Mucosa of descending colon (tissue), 3 donors: ENCODE measurements around the gene TTC38. TPM values are rescaled to one million over a fixed set of nuclear protein-coding genes. Genes with fewer than 3 reads are reported as not detected.

ENCODE experiments used
- ATAC-seq: fragments of 200-7000 bp; cut with Tn5 transposase; one replicate; pipeline ENCODE4 v1.9.1; 2020; ENCODE audit warnings: mild to moderate bottlenecking, moderate library complexity
- DNase-seq, 3 donors: peaks; one replicate each; pipeline ENCODE4 v3.0.0-alpha.2; 2020
- H3K36me3 ChIP-seq: fragments of 200-600 bp; one replicate; pipeline ENCODE4 v1.8.0; 2021; ENCODE audit warnings: low read depth, mild to moderate bottlenecking
- H3K4me1 ChIP-seq: fragments of 200-600 bp; one replicate; pipeline ENCODE4 v1.8.0; 2021; ENCODE audit warnings: low read depth, mild to moderate bottlenecking
- H3K4me3 ChIP-seq: fragments of 200-600 bp; one replicate; pipeline ENCODE4 v1.8.0; 2021; ENCODE audit warnings: mild to moderate bottlenecking
- H3K9me3 ChIP-seq: fragments of 200-600 bp; one replicate; pipeline ENCODE4 v1.8.0; 2021; ENCODE audit warnings: mild to moderate bottlenecking
- intact Hi-C, 2 donors: fragments of 100-400 bp; cut with DNase I in 1 of 2; cut with micrococcal nuclease in 1 of 2; formaldehyde crosslinking; loops; one replicate each; pipeline versions ENCODE4 v1.11.0 to v1.11.1; 2022; cut with DNase I, micrococcal nuclease
- total RNA-seq, 3 donors: library from RNA; stranded (reverse); fragmentation: NEBNext Ultra II Directional in 2 of 3; extraction: Animal tissue kit (Norgen Biotek cat#: 25700) in 2 of 3; gene quantifications; one replicate each; pipeline versions ENCODE4 v1.2.1 to v1.2.4, GENCODE V29; 2021 to 2023
- TF ChIP-seq, protein P1 (sequence below): fragments of 200-600 bp; IDR thresholded peaks from one replicate; pipeline ENCODE4 v1.8.0; 2022; ENCODE audit warnings: antibody characterized with exemption, mild to moderate bottlenecking
- donor health status: DM: no; HTN: no; CAD: no; lungs with moderate emphysema.
- donor health status: DM: no; HTN: no; CAD: no.
- donor health status: DM: no; HTN: yes; CAD: no.

Gene TTC38
- total RNA-seq, 3 donors from 2014 or later = 70.2 to 157 (median 90.7) TPM

DNA sequence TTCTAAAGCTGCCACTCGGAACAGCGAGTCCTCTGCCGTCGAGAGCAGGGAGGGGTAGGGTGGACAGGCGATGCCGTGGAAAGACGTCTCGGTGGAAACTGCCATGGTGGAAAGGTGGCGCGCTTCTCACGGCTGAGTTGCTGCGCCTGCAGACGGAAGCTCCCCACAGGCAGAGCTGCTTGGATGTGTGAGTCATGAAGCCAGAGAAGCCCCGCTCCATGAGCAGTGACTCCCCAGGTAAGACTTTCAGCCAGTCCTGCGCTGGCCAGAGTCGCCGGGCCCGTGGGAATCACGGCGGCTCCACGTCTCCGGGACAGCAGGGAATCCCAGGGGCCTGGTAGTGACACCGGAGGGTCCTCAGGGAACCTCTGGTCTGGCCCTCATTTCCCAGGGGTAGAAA, 63.7 kb downstream of the TTC38 start:
- DNase-seq (no peak), ATAC-seq (no peak)
- H3K4me3 ChIP-seq = no peak overlapping the region
- H3K9me3 ChIP-seq = no peaks in the 10 kb centered on the region
- intact Hi-C loops = no loop called here
- H3K36me3 ChIP-seq = no peaks in the 10 kb centered on the region
- TF ChIP-seq, protein P1, sequence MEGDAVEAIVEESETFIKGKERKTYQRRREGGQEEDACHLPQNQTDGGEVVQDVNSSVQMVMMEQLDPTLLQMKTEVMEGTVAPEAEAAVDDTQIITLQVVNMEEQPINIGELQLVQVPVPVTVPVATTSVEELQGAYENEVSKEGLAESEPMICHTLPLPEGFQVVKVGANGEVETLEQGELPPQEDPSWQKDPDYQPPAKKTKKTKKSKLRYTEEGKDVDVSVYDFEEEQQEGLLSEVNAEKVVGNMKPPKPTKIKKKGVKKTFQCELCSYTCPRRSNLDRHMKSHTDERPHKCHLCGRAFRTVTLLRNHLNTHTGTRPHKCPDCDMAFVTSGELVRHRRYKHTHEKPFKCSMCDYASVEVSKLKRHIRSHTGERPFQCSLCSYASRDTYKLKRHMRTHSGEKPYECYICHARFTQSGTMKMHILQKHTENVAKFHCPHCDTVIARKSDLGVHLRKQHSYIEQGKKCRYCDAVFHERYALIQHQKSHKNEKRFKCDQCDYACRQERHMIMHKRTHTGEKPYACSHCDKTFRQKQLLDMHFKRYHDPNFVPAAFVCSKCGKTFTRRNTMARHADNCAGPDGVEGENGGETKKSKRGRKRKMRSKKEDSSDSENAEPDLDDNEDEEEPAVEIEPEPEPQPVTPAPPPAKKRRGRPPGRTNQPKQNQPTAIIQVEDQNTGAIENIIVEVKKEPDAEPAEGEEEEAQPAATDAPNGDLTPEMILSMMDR = no peak
- H3K4me1 ChIP-seq = no peaks in the 10 kb centered on the region

DNA sequence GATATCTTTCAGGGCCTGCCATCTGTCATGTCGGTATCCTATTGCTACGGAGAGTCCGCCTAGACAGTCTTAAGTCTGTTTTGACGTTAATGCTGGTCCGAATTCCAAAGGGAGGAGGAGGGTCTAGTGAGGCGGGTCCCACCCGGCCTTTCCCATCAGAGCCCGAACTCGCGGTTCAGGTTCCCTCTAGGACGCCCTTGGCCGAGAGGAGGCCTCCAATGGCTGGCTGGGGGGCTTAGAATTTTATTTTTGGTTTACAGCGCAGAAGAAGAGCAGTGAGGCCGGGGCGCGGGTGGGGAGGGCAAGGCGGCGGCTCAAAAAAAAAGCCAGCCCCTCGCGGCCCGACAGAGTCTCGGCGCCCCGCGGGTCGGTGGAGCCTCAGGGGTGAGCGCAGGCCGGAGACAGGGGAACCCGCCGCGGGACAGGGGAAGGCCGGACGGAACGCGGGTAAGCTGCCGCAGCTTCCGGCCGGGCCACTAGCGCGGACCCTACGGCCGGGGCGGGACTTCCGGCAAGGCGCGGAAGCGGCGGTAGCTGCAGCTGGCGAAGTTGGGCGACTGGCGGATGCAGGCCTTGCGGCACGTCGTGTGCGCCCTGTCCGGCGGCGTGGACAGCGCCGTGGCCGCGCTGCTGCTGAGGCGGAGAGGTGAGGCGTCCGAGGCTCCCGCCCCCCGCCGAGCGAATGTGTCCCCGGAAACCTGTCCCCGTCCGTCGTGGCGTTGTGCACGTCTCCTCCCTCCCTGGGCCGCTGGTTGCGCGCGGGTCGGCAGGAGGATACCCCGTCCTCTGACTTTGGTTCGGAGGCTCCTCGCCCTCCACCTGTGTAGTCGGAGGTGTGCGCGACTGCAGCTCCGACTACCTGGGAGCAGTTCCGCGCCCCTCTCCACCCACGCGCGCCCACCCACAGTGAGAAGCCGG, 67.7 kb downstream of the TTC38 start, which contains the start of gene TRMU:
Gene TRMU (plus strand): TSS at position 514 of the 918 bp plus-strand sequence. CDS start 51 bp downstream, at position 565.
- ATAC-seq = peak; percentile 97
- TF ChIP-seq, protein P1 = no peak
- Histone ChIP-seq H3K9me3 (no peaks in the 10 kb centered on the region), H3K36me3 (peaks cover 11% of the 10 kb centered on the region), H3K4me1 (peaks cover 8% of the 10 kb centered on the region), H3K4me3 (peak within 1 kb of the TSS; percentile 90)
- peak; percentile 85 to 91 (median 91) for DNase-seq
- intact Hi-C loops = no loop called here

DNA sequence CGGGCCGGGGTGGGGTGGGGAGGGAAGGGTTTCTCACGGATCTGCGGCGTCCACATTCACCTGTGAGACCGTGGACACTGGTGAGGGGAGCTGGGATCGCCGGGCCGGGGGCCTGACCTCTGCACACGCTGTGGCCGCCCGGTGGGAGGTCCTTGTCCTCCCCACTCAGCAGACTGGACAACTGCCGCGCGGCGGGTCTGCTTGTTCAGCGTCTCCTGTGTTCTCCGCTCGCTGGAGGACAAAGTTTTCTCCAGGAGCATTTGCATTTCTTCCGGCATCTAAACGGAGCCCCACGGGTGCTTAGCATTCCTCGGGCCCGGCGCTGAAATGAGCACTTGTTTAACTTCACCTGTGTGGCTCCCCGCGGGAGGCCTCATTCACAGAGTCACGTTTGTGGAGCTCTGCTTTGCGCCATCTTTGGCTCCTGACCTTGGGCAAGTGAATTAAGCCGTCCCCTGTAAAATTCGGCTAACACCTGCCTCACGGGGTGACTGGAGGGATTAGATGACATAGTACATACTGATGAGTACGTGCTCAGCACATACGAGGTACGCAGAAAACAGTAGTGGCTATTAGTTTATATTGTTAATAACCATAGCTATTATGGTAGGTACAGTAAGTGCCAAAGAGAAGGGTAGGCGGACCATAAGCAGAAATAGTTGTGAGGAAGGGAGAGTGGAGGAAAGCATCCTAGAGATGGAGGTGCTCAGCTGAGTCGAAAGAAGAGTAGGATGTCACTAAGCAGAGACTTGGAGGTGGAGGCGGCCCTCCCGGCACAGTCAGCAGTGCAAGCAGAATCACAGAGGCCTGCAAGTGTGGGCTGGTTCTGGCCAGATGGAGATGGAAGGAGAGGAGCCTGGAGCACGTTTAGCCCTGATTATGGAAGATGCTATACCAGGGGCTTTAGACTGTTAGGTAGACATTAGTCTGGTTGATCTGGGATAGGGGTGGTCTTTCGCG, 68.6 kb downstream of the TTC38 start:
- Histone ChIP-seq H3K9me3 (no peaks in the 10 kb centered on the region), H3K36me3 (peaks cover 11% of the 10 kb centered on the region), H3K4me1 (peaks cover 8% of the 10 kb centered on the region), H3K4me3 (peak overlapping the region; percentile 90)
- intact Hi-C loops = no loop called here
- TF ChIP-seq, protein P1 = no peak
- DNase-seq (peak in 2 of 3 donors; percentile 37 to 62), ATAC-seq (peak; percentile 58)

DNA sequence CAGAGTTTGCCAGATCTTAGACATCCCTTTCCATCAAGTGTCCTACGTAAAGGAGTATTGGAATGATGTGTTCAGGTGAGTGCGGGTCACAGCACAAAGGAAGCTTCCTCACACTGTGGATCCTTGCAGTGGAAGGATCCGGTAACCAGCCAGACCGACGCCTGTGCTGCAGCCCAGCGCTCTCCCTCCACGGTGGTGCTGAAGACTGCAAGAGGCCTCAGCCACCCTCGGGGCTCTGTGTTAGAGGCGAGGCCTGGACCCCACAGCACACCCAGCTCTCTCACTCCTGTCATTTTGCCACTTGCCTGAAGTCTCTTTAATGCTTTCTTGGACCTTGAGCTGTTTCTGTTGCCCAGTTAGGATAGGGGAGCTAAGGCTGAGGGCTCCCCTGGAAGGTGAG, 70.1 kb downstream of the TTC38 start:
- ATAC-seq (no peak), DNase-seq (no peak)
- H3K4me3 ChIP-seq = no peak overlapping the region
- H3K9me3 ChIP-seq = no peaks in the 10 kb centered on the region
- H3K36me3 ChIP-seq = peaks cover 11% of the 10 kb centered on the region
- intact Hi-C loops = no loop called here
- H3K4me1 ChIP-seq = peaks cover 8% of the 10 kb centered on the region
- TF ChIP-seq, protein P1 = no peak

DNA sequence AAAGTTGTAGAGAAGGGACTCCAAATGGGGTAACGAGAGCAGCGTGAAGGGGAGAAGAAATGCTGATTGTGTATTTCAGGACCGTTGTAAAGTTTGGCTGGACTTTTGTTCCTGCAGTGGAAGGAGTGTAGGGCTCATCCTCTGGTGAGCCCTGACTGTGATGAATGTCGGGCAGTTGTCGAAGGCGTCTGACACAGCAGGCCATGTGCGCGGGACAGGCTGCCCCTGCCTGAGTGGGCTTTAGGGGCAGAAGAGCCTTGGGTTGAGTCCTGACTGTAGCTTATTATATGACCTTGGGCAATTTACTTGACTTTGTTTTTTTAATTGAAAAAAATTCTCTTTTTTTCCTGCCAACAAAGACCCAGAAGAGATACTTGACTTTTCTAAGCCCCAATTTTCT, 70.8 kb downstream of the TTC38 start:
- H3K36me3 ChIP-seq = peaks cover 11% of the 10 kb centered on the region
- H3K9me3 ChIP-seq = no peaks in the 10 kb centered on the region
- ATAC-seq = no peak
- intact Hi-C loops = no loop called here
- peaks cover 8% of the 10 kb centered on the region for H3K4me1 ChIP-seq
- no peak for DNase-seq
- TF ChIP-seq, protein P1 = no peak
- H3K4me3 ChIP-seq = no peak overlapping the region
